Transverse colon (tissue), 3 donors: ENCODE measurements around the gene CCPG1.

ENCODE experiments used
- EP300 ChIP-seq: sonication (generic); formaldehyde crosslinking; IDR thresholded peaks from one replicate; pipeline ENCODE4 v1.6.1; 2017; ENCODE audit warnings: antibody characterized with exemption, low read depth
- POLR2AphosphoS5 ChIP-seq, 3 donors: sonication (generic); formaldehyde crosslinking; IDR thresholded peaks; one replicate each; pipeline ENCODE4 v1.6.1; 2016; ENCODE audit warnings: antibody characterized with exemption in 3 of 3

GRCh38 chr15:55434989-55435825 lies 27.0 kb upstream of the CCPG1 start:
- TF ChIP-seq EP300 (no peak), POLR2AphosphoS5 (IDR thresholded peaks at IDR 0.05) (no peak)
